GM12874 (cell line): ENCODE data around the gene WDR1.

Experiments
- TF ChIP-seq, protein P1 (sequence below): IDR thresholded peaks from 2 replicates; pipeline ENCODE4 v1.5.1; 2011; ENCODE audit warnings: low read depth, mild to moderate bottlenecking, control low read depth, low read length, moderate library complexity; ENCODE audit not compliant: insufficient read depth

The WDR1 gene

DNA sequence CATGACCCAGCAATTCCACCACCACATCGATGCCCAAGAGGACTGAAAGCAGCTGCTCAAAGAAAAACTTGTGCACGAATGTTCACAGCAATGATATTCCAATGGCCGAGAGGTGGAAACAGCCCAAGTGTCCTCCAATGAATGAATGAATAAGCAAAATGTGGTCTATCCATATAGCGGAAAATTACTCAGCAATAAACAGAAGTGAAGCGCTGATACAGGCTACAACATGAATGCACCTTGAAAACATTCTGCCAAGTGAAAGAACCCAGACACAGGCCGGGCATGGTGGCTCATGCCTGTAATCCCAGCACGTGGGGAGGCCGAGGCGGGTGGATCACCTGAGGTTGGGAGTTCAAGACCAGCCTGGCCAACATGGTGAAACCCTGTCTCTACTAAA lies 90.1 kb downstream of the WDR1 start:
- TF ChIP-seq, protein P1, sequence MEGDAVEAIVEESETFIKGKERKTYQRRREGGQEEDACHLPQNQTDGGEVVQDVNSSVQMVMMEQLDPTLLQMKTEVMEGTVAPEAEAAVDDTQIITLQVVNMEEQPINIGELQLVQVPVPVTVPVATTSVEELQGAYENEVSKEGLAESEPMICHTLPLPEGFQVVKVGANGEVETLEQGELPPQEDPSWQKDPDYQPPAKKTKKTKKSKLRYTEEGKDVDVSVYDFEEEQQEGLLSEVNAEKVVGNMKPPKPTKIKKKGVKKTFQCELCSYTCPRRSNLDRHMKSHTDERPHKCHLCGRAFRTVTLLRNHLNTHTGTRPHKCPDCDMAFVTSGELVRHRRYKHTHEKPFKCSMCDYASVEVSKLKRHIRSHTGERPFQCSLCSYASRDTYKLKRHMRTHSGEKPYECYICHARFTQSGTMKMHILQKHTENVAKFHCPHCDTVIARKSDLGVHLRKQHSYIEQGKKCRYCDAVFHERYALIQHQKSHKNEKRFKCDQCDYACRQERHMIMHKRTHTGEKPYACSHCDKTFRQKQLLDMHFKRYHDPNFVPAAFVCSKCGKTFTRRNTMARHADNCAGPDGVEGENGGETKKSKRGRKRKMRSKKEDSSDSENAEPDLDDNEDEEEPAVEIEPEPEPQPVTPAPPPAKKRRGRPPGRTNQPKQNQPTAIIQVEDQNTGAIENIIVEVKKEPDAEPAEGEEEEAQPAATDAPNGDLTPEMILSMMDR, result no peak

DNA sequence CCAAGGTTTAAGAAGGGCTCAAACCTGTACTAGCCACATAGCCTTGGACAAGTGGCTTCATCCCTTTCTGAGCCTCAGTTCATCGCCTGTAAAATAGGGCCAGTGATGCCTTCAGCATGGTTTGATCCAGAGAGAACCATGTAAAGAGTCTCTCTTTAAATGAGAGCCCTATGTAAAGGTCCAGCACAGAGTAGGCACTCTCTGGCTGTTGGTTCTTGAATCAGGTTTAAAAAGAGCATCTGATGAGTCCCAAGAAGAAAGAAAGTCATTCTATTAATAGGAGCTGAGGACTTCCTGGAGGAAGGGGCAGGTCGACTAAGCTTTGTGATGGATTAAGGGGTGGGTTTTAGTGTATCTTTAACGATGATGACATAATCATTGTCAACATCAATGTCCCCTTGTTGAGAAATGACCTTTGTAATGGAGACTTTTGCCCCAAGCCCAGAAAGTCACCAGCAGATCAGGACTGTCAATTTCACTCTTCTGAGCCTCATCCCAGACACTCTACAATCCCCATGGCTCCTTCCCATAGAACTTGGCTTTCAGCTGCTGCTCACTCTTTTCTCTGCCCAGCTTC lies 91.3 kb downstream of the WDR1 start:
- TF ChIP-seq, protein P1, result no peak
